Left ventricle myocardium superior (tissue), 1 donor: ENCODE data around the gene ZFAND6. TPM values are rescaled to one million over a fixed set of nuclear protein-coding genes. Genes with fewer than 3 reads are reported as not detected.

Experiments used
- ATAC-seq: fragments of 200-7000 bp; cut with Tn5 transposase; one replicate; pipeline ENCODE4 v1.9.1; 2020; ENCODE audit warnings: mild to moderate bottlenecking, moderate library complexity
- DNase-seq: peaks from one replicate; pipeline ENCODE4 v3.0.0-alpha.2; 2020
- intact Hi-C: fragments of 100-400 bp; cut with micrococcal nuclease; formaldehyde crosslinking; loops from one replicate; pipeline ENCODE4 v1.11.0; 2022
- total RNA-seq: library from RNA; stranded (reverse); fragmentation: NEBNext Ultra II Directional; extraction: Animal tissue kit (Norgen Biotek cat#: 25700); gene quantifications from one replicate; pipeline ENCODE4 v1.2.1, GENCODE V29; 2021
- donor health status: DM: no; HTN: yes; CAD: no; lungs with severe emphysema.

The ZFAND6 gene
- total RNA-seq, 1 donor from 2014 or later = 67.6 TPM

DNA sequence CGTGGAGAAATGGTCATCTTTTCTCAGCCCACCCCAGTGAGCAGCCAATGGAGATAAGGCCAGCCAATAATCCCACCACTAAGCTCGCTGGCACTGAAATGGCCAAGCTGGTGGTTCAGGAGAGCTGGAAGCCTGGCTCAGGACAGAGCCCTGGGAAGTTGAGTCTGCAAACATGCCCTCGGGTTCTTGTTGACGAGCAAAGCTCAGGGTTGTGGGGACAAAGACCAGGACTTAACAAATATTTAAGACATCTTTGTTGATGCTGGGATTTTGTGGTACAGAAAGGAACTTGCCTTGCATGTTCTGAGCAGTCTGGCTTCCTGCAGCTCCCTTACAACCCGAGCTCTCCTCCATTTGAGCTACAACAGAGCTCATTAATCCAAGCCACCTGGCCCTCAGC, 97.7 kb downstream of the ZFAND6 start:
- intact Hi-C loops = no loop called here
- no peak for ATAC-seq
- no peak for DNase-seq

DNA sequence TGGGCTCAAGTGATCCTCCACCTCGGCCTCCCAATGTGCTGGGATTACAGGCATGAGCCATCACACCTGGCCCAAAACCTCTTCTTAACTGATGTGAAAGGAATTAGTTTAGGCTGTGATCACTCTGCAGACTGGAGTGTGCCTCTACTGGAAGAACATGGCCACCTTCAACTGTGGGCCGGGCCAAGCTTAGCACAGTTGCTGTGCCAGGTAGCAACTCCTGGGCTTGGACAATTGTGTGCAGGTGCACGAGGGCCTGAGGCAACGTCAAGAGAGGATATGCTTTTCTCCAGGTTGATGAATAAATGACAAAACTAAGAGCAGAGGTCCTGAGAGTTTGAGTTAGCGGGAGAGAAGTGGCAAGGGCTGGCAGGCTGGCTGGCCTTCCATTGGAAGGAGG, 99.8 kb downstream of the ZFAND6 start:
- DNase-seq (no peak), ATAC-seq (no peak)
- intact Hi-C loops = no loop called here

DNA sequence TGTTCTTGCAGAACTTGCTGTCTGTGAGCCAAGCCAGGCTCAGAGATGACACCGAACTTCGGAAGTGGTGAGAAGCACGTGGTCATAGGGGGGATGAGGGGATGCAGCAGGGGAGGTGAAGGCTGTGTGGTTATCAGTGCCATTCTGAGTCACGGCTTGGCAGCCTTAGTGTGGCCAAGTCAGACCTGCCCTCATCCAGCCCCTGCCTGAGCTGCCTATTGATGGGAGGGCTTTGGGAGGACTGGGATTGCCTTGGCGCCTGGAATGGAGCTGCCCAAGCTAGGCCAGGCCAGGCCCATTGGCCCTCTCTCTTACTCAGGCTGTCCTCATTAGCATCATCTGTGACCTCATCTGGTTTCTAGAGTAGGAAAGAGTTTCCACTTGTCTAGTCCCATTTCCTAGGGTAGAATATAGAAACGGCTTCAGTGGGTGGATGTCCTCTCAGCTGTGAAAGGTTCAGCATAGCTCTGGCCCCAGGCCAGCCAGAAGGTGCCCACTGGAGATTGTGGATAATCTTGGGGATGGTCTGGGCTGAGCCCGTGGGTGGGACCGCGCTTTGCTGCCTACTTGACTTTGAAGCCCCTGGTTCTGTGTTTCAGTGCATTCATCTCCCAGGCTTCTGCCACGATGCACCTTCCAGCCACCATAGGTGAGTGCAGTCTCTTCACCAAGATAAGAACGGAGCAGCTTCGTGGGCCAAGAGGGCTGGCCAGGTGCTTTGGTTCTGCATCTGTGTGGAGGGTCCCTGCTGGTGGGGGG, 100.5 kb downstream of the ZFAND6 start:
- intact Hi-C loops = no loop called here
- ATAC-seq (no peak), DNase-seq (no peak)

DNA sequence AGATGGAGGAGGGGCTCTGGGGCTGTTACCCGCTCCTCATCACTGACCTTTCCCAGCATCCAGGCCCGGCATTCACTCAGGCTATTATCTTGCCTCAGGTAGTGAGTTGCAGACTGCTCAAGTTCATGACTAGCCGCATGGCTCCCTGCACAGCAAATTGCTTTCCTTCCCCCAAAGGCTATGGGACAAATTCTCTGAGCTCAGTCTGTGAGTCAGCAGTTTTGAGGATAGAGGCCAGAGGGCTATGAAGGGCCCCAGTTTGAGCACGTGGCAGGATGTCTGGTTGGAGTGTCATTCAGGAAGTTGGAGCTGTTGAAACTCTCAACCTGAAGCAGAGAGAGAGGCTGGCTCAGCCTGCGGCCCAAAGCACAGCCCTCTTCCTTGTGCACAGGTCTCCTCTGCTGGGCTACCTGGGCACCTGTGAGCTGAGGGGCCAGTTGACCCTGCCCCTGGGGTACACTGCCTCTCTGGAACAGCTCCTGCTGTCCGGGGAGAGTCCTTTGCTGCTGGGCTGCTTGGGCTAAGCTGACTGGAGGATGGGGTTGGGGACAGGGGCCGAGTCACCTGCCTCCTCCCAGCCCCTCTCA, 101.2 kb downstream of the ZFAND6 start:
- intact Hi-C loops = no loop called here
- ATAC-seq = peak; percentile 73
- DNase-seq = peak; percentile 42

DNA sequence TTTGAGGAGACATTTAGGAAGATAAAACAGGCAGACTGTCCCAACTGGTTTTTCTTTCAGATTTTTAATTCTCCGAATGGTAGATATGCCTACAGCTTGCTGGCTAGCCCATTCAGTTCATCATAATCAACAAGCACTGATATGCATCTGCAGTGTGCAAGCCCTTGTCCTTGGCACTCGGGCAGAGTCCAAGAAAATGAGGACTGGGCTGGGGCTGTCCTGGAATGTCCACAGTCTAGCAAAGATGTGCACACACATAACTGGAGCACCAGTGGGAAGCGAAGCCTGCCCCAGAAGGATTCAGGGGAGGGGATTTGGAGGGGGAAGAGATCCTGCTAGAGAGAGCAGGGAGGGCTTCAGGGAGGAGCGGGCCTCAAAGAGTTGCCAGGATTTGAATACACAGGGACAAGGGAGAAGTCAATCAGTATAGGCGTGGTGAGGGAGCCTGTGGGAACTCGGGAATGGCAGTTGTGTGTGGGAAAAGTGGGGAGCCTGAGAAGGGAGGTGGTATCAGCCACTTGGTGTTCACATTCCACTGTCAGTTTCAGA, 102.1 kb downstream of the ZFAND6 start:
- no peak for DNase-seq
- ATAC-seq = no peak
- intact Hi-C loops = no loop called here

DNA sequence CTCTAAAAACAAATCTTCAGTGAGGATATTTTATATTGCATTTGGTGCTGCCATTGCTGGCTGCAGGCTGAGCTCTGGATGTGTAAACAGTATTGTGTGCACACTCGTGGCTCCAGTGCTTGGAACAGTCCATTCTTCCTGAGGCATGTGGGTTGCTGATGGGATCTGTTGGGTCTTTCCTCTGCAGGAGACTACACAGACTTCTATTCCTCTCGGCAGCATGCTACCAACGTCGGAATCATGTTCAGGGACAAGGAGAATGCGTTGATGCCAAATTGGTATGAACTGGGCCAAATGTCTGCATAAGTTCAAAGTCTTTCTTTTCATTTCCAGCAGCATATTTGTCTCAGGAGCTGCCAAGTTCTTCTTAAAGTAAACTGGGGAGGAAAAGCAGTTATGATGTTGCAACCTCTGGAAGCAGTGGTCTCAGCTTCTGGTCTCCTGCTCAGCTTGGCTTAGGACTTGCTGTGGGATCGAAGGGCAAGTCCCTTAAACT, 102.6 kb downstream of the ZFAND6 start:
- intact Hi-C loops = no loop called here
- no peak for ATAC-seq

DNA sequence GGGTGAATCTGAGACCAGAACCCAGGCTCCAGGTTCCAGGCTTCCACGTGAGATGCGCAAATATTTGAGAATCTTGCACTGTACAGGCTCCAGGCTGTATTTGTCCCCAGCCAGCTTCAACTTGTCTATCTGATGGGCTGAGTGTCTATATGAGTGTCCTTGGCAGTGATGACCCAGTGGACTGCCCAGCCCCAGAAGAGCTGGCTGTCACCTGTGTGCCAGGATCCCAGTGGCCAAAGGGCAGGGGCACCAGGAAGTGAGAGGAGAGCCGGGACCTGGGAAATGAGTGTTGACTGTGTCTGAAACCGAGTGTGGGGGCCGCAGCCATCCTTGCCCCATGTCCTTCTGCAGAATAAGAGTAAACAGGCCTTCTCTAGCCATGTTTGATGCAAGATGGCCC, 103.7 kb downstream of the ZFAND6 start:
- ATAC-seq (peak; percentile 84), DNase-seq (no peak)
- intact Hi-C loops = no loop called here

More for the DNA sequence above, 102.6 kb downstream of the ZFAND6 start:
- DNase-seq = no peak

DNA sequence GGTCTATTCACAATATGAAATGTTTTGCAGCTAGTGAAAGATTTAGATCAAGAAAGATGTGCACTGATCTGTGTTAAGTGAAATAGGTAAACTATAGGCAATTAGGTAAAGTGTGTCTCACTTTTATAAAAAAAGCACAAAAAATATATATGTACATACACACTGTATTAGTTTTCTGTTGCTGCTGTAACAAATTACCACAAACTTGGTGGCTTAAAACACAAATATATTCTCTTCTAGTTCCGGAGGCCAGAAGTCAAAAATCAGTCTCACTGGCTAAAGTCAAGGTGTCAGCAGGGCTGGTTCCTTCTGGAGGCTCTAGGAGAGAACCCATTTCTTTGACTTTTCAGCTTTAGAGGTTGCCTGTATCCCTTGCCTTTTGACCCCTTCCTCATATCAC, 104.4 kb downstream of the ZFAND6 start:
- intact Hi-C loops = no loop called here
- no peak for DNase-seq
- no peak for ATAC-seq

DNA sequence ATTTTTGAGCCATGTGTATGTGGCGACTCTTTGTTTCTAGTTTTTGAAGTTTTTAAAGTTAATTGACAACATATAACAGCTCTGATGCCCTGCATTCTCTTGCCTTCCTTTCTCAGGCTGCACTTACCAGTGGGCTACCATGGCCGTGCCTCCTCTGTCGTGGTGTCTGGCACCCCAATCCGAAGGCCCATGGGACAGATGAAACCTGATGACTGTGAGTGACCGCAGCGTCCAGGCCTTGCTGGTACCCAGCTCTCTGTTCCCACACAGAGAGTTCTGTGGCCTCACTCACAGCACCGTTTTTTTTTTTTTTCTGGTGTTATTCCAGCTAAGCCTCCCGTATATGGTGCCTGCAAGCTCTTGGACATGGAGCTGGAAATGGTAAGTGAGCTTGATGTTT, 108.5 kb downstream of the ZFAND6 start:
- DNase-seq (no peak), ATAC-seq (no peak)
- intact Hi-C loops = no loop called here

DNA sequence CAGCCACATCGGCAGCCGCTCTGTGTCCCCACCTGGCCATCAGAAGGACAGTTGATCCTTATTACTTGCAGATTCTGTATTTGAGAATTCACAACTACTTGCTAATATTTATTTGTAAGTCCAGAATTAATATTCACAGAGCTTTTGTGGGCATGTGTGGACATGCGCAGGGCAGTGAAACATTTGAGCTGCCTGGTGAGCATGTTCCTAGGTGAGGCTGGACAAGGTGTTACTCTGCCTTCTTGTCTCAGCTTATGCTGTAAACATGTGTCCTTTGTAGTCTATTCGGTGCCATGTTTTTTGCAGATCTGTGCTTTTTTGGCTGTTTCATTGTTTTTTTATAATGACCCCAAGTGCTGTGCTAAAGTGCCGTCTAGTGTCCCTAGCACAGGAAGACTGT, 108.9 kb downstream of the ZFAND6 start:
- intact Hi-C loops = no loop called here
- DNase-seq = no peak
- ATAC-seq = no peak

DNA sequence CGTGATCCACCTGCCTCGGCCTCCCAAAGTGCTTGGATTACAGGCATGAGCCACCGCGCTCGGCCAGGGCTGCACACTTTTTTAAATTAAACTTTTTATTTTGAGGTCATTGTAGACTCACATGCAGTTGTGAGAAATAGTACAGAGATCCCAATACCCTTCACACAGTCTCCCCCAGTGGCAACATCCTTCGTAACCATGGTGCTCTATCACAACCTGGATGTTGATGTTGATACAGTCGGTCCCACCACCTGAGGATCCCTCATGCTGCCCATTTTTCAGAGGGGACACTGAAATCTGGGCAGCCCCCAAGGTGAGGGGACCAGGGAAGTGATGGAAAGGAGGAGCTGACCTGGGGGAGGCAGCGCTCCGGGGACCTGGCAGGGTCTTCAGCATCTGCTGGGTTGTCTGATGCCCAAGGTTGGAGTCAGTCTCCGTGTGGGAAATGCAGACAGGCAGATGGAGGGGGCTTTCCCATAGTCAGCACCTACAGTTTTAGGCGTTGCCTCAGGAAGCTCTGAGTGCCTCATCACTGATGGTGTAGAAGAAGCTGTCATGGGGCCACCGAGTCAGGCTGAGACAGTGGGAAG, 110.4 kb downstream of the ZFAND6 start:
- ATAC-seq (no peak), DNase-seq (no peak)
- intact Hi-C loops = no loop called here

DNA sequence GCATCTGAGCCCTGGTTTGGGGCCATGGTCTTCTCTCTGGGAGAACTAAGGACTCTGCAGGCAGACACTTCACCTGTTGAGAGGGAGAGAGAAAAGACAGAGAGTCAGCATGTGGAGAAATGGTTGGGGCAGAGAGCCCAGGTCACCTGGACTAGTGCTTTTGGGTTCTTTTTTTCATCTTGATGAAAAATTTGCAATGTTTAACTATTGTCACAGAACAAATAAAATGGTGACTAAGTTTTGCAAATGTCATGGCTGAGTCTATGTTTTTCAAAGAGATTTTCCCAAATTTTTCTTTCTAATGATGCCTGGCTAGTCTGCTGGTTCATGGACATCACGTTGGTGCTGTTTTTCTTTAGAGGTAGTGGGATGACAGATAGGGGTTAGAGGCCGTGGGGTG, 111.1 kb downstream of the ZFAND6 start:
- DNase-seq = no peak
- no peak for ATAC-seq
- intact Hi-C loops = no loop called here

DNA sequence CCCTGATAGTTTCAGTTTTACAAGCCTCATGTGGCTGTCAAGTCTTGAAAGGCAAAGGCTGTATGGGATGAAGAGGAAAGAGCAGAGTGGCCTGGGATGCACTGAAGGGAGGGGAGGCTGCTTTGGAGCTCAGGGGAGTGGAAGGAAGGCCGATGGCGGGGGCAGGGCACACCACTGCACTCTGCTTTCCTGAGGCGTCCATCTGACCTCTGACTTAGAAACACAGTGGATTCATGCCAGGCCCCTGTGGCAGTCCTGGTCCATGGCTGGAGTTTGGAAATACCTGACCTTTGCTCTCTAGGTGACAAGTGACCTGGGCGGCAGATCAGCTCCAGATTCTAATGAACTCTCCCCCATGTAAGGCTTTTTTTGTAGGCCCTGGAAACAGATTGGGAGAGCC, 112.3 kb downstream of the ZFAND6 start:
- DNase-seq (no peak), ATAC-seq (no peak)
- intact Hi-C loops = no loop called here

DNA sequence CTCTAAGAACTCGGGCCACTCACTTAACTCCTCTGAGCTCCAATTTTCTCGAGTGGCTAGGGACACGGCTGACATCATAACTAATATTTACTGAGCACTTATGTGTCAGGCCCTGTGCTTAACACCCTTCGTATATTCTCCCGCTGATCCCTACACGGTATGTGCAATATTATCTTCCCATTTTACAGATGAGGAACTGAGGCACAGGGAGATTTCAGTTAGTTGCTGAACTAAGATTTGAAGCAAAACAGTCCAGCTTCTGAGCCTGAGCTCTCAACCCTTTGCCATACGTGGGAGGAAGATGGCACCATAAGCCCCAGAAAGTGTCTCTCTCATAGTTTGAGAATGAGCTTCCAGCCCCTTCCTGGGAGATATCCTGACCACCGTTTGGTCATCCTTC, 112.9 kb downstream of the ZFAND6 start:
- ATAC-seq (no peak), DNase-seq (no peak)
- intact Hi-C loops = no loop called here

DNA sequence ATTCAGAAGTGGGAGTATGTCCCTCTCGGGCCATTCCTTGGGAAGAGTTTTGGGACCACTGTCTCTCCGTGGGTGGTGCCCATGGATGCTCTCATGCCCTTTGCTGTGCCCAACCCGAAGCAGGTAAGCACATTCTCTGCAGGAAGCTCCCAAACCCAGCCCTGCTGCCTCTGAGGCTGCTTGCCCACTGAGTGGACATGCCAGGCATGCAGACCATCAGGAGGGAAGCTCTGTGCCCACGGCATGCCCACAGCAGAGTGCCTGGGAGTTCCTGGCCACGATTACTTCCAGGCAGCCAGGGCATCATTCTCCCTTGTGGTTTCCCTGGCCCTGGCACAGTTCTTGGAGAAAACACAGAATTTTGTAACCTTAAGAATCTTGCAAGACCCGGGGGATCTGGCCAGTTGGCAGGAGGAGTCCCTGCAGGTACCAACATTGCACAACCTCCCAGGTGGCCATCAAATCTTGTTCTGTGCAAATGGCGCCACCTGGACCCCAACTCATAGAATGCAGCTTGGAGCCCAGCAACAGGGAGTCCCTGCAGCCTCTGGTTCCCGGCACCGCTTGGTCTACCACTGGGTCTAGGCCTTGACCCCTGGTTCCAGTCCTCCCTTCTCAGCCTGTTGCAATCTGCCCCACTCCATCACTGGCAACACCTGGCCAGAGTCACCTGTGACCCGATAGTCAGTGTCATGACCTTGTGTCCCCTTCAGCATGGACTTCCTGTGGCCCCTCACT, 113.7 kb downstream of the ZFAND6 start:
- ATAC-seq = peak; percentile 74
- intact Hi-C loops = no loop called here
- peak; percentile 65 for DNase-seq

DNA sequence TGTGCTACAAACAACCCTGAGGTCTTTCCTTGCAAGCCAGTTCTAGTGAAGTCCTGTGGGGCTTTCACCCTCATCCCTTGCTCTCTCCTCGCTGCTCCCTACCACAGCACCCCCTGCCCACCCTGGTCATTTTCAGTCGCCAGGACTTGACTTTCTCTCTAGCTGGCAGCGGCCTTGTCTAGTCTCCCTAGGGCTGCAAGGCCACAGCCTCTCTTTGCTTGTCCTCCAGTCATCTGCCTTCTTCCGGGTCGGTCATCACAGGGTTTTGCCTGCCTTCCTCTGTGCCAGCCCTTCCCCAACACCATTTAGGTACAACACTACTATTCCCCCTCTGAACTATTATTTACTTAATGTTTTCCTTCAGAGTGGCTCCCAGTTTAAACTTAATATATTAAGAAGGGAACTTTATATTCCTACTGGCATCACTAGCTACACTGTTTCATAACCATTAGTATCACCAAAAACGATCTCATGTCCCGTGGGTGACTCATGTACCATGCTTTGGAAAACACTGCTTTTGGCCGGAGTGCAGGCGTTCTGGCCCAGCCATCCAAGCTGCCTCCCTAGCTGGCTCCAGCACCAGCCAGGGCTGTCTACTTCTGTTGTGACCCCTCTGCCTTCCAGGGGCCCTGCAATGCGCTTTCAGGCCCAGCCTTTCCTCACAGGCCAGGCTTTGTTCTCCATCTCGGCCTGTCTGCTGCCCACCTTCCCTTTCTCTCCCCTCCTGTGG, 114.7 kb downstream of the ZFAND6 start:
- ATAC-seq = peak; percentile 83
- peak; percentile 44 for DNase-seq
- intact Hi-C loops = no loop called here

DNA sequence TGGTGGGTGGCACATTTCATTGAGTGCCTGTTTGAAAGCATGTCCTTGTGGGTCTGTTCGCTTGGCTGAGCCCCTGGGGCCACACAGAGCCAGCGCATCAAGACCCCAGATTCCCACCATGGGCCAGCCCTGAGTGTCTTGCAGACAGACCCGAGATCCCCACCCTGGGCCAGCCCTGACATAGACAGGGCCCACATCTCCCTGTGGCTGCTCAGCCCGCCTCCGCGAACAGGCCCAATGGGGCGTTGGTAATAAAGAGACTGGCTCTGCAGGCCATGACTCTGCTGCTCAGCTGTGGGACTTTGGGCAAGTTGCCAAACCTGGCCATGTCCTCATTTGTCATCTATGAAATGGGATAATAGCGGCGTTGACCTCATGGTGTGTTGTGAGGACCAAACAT, 116.0 kb downstream of the ZFAND6 start:
- intact Hi-C loops = no loop called here
- DNase-seq (no peak), ATAC-seq (no peak)

DNA sequence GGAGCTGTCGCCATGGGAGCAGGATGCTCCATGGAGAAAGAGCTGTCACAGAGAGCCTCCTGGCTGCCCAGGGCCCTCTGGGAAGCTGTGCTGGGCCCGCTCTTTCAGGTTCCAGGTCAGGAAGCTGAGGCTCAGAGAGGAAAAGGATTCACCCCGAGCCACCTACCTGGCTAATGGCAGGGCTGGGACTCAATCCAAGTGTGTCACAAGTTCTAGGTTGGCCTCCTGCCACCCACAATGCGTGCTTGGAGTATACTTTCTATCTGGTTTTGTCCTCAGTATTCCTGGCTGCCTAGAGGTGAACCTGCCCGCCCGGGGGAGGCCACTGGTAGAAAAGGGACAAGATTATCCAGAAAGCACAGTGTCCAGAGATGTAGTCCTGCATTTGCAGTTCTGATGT, 117.0 kb downstream of the ZFAND6 start:
- DNase-seq (no peak), ATAC-seq (no peak)
- intact Hi-C loops = no loop called here

DNA sequence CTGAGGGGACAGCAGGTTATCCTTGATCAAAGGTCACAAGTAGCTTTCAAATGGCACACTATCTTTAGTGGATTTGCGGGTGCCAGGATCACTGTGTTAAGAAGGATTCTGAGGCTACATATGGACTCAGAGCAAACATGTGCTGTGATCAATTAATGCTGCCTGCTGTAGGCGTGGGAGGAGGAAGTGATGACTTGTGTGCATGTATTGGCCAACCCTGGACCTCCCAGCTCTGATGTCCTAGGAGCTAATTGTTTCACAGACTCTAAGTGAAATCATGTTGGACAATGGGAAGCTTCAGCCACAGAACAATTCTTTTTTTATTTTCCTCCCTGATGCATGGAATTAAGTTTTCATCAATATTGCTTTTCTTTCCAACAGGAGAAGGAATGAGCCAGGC, 117.7 kb downstream of the ZFAND6 start:
- no peak for ATAC-seq
- DNase-seq = no peak
- intact Hi-C loops = no loop called here
